Caco-2 (cell line): ENCODE measurements around the gene CADPS. TPM values are rescaled to one million over a fixed set of nuclear protein-coding genes. Genes with fewer than 3 reads are reported as not detected.

ENCODE experiments used
- BruUV-seq: library from RNA; stranded (reverse); fragments of 400-500 nt; replicated peaks from 2 replicates; lab custom pipeline; 2021; lab: Mats Ljungman, UMichigan
- CTCF ChIA-PET: fragments of 300-600 bp; sonication (Branson Sonifier 250); formaldehyde crosslinking; loops from one replicate; lab custom pipeline; 2022; ENCODE audit warnings: antibody characterized with exemption; lab: Charles Lee
- POLR2A ChIA-PET: fragments of 300-600 bp; sonication (Branson Sonifier 250); formaldehyde crosslinking; loops from one replicate; lab custom pipeline; 2022; ENCODE audit warnings: antibody characterized with exemption; lab: Charles Lee
- DNase-seq, 2 experiments: peaks; one replicate each; pipeline versions ENCODE4 v3.0.0 to v3.0.0-alpha.2; 2020 to 2022
- H3K27me3 ChIP-seq: replicated peaks from 2 replicates; pipeline ENCODE4 v1.6.0; 2011; ENCODE audit warnings: low read length; ENCODE audit not compliant: control insufficient read depth, insufficient read depth
- H3K36me3 ChIP-seq: 2 replicates; pipeline ENCODE4 v1.5.1; 2011; ENCODE audit warnings: low read length; ENCODE audit not compliant: control insufficient read depth, insufficient read depth
- H3K4me1 ChIP-seq: fragments of 250-450 bp; sonication (Bioruptor Pico); 2 replicates; pipeline ENCODE4 v1.5.1; 2020; ENCODE audit warnings: mild to moderate bottlenecking
- H3K4me3 ChIP-seq: 2 replicates; pipeline ENCODE4 v1.5.1; 2011; ENCODE audit warnings: low read depth, mild to moderate bottlenecking, control low read depth, low read length
- H3K9me3 ChIP-seq: fragments of 250-450 bp; sonication (Bioruptor Pico); 2 replicates; pipeline ENCODE4 v1.5.1; 2020; ENCODE audit warnings: mild to moderate bottlenecking, moderate library complexity
- H3K27ac Mint-ChIP-seq: one replicate; pipeline ENCODE4 v1.8.0; 2022; ENCODE audit warnings: mixed read lengths; ENCODE audit not compliant: unreplicated experiment
- H3K27me3 Mint-ChIP-seq: one replicate; pipeline ENCODE4 v1.8.0; 2022; ENCODE audit warnings: mixed read lengths; ENCODE audit not compliant: insufficient read depth, unreplicated experiment
- H3K36me3 Mint-ChIP-seq: one replicate; pipeline ENCODE4 v1.8.0; 2022; ENCODE audit warnings: mild to moderate bottlenecking, mixed read lengths; ENCODE audit not compliant: insufficient read depth, unreplicated experiment
- H3K4me1 Mint-ChIP-seq: one replicate; pipeline ENCODE4 v1.8.0; 2022; ENCODE audit warnings: low read depth, mixed read lengths; ENCODE audit not compliant: unreplicated experiment
- H3K4me3 Mint-ChIP-seq: one replicate; pipeline ENCODE4 v1.8.0; 2022; ENCODE audit warnings: mild to moderate bottlenecking, moderate library complexity, mixed read lengths; ENCODE audit not compliant: unreplicated experiment
- H3K9me3 Mint-ChIP-seq: one replicate; pipeline ENCODE4 v1.8.0; 2022; ENCODE audit warnings: mixed read lengths; ENCODE audit not compliant: unreplicated experiment
- CTCF ChIP-seq, 2 experiments: fragments of 200-600 bp in 1 of 2; IDR thresholded peaks; 1 replicate in 1 of 2; 2 replicates in 1 of 2; pipeline versions ENCODE4 v1.5.1 to v1.8.0; 2011 to 2022; ENCODE audit warnings: antibody characterized with exemption in 1 of 2, control low read depth in 1 of 2, inconsistent platforms in 1 of 2, low read depth in 1 of 2, low read length in 1 of 2, mild to moderate bottlenecking in 1 of 2, moderate library complexity in 1 of 2; ENCODE audit not compliant: insufficient read depth in 1 of 2, severe bottlenecking in 1 of 2, unreplicated experiment in 1 of 2
- intact Hi-C: fragments of 100-400 bp; cut with micrococcal nuclease; formaldehyde crosslinking; loops from one replicate; pipeline ENCODE4 v1.10.0; 2022; ENCODE audit not compliant: unreplicated experiment
- total RNA-seq: library from RNA; stranded (reverse); gene quantifications from 2 replicates; pipeline ENCODE4 v1.2.3, GENCODE V29; 2022

The CADPS gene
- total RNA-seq, 1 experiment from 2014 or later, result not detected

GRCh38 chr3:62366126-62366484 is 509.1 kb downstream of the CADPS start:
- no peaks in the 10 kb centered on the region for H3K36me3 ChIP-seq
- CTCF ChIA-PET, result no interaction called here
- no peaks in the 10 kb centered on the region for H3K27me3 ChIP-seq
- Mint-ChIP-seq H3K4me3 (no peak overlapping the region), H3K27me3 (peaks cover 6% of the 10 kb centered on the region), H3K27ac (no peak overlapping the region), H3K9me3 (no peaks in the 10 kb centered on the region), H3K4me1 (no peaks in the 10 kb centered on the region), H3K36me3 (no peaks in the 10 kb centered on the region)
- POLR2A ChIA-PET, result no interaction called here
- intact Hi-C loops, result no loop called here
- H3K4me1 ChIP-seq, result no peaks in the 10 kb centered on the region
- H3K9me3 ChIP-seq, result no peaks in the 10 kb centered on the region
- no TSS peak for BruUV-seq
- no peak for TF ChIP-seq CTCF (IDR thresholded peaks at IDR 0.05; ENCODE audit: insufficient read depth in 1 of 2, low read depth in 1 of 2, low read length in 1 of 2, severe bottlenecking in 1 of 2, unreplicated experiment in 1 of 2)
- no peak overlapping the region for H3K4me3 ChIP-seq
- no peak for DNase-seq

- POLR2A ChIA-PET, result no interaction called here
- no TSS peak for BruUV-seq
- Histone ChIP-seq H3K27me3 (no peaks in the 10 kb centered on the region), H3K4me1 (no peaks in the 10 kb centered on the region), H3K36me3 (no peaks in the 10 kb centered on the region), H3K4me3 (no peak overlapping the region), H3K9me3 (no peaks in the 10 kb centered on the region)
- Mint-ChIP-seq H3K4me3 (no peak overlapping the region), H3K9me3 (no peaks in the 10 kb centered on the region), H3K36me3 (no peaks in the 10 kb centered on the region), H3K4me1 (no peaks in the 10 kb centered on the region), H3K27ac (no peak overlapping the region), H3K27me3 (peaks cover 6% of the 10 kb centered on the region)
- intact Hi-C loops, result no loop called here
- no peak for DNase-seq
- no peak for TF ChIP-seq CTCF (IDR thresholded peaks at IDR 0.05; ENCODE audit: insufficient read depth in 1 of 2, low read depth in 1 of 2, low read length in 1 of 2, severe bottlenecking in 1 of 2, unreplicated experiment in 1 of 2)
- CTCF ChIA-PET, result no interaction called here
These were observed 509.7 kb downstream of the CADPS start for GRCh38 chr3:62365391-62366125.

GRCh38 chr3:62364191-62364590 is 511.0 kb downstream of the CADPS start:
- no peaks in the 10 kb centered on the region for H3K9me3 ChIP-seq
- ChIA-PET POLR2A (no interaction called here), CTCF (no interaction called here)
- H3K36me3 Mint-ChIP-seq, result no peaks in the 10 kb centered on the region
- no peak for TF ChIP-seq CTCF (IDR thresholded peaks at IDR 0.05; ENCODE audit: insufficient read depth in 1 of 2, low read depth in 1 of 2, low read length in 1 of 2, severe bottlenecking in 1 of 2, unreplicated experiment in 1 of 2)
- intact Hi-C loops, result no loop called here
- no peak for DNase-seq
- no peaks in the 10 kb centered on the region for H3K9me3 Mint-ChIP-seq
- no TSS peak for BruUV-seq
- no peaks in the 10 kb centered on the region for H3K36me3 ChIP-seq
- peaks cover 9% of the 10 kb centered on the region for H3K27me3 Mint-ChIP-seq
- H3K4me1 Mint-ChIP-seq, result no peaks in the 10 kb centered on the region
- no peaks in the 10 kb centered on the region for H3K4me1 ChIP-seq
- H3K4me3 Mint-ChIP-seq, result no peak overlapping the region
- H3K27ac Mint-ChIP-seq, result no peak overlapping the region
- H3K27me3 ChIP-seq, result no peaks in the 10 kb centered on the region
- no peak overlapping the region for H3K4me3 ChIP-seq
